GM12878 (cell line): Measurements from ENCODE around the gene NSMCE3. TPM values are rescaled to one million over a fixed set of nuclear protein-coding genes. Genes with fewer than 3 reads are reported as not detected.

Experiments used
- ATAC-seq: fragments of 200-7000 bp; cut with Tn5 transposase; 3 replicates; pipeline ENCODE4 v1.9.1; 2020; ENCODE audit warnings: mild to moderate bottlenecking, moderate library complexity
- BruUV-seq: library from RNA; stranded (reverse); fragments of 400-500 nt; replicated peaks from 2 replicates; lab custom pipeline; 2021; lab: Mats Ljungman, UMichigan
- CTCF ChIA-PET: fragments of 300-600 bp; sonication (Branson Sonifier 250); formaldehyde crosslinking; extraction: SDS; loops from one replicate; lab custom pipeline; 2021; ENCODE audit warnings: inconsistent platforms; lab: Yijun Ruan, JAX
- POLR2A ChIA-PET: fragments of 350-600 bp; formaldehyde crosslinking; extraction: SDS; loops from one replicate; lab custom pipeline; 2021; ENCODE audit warnings: inconsistent platforms; lab: Charles Lee
- RAD21 ChIA-PET: fragments of 300-600 bp; sonication (Branson Sonifier 250); formaldehyde crosslinking; loops from one replicate; lab custom pipeline; 2023; ENCODE audit warnings: antibody characterized with exemption; ENCODE audit not compliant: unreplicated experiment; lab: Charles Lee
- SMC1A ChIA-PET: fragments of 300-600 bp; sonication (Branson Sonifier 250); formaldehyde crosslinking; loops from one replicate; lab custom pipeline; 2023; ENCODE audit not compliant: unreplicated experiment, uncharacterized antibody; lab: Charles Lee
- DNase-seq: peaks from one replicate; pipeline ENCODE4 v3.0.0-alpha.2; 2011; ENCODE audit warnings: low read depth, low spot score
- FAIRE-seq: peaks from 3 replicates; lab custom pipeline; 2011; peaks lifted over from hg19 to GRCh38; lab: Jason Lieb, UNC
- H2AFZ ChIP-seq: 2 replicates; pipeline ENCODE4 v1.6.0; 2011; ENCODE audit warnings: low read depth, low read length, control low read depth; ENCODE audit not compliant: control insufficient read depth
- H3K27ac ChIP-seq: 2 replicates; pipeline ENCODE4 v1.5.1; 2011; ENCODE audit warnings: control low read depth; ENCODE audit not compliant: control insufficient read depth, insufficient read depth
- H3K27me3 ChIP-seq, 2 experiments: replicated peaks in 1 of 2; 2 replicates each; pipeline versions ENCODE4 v1.6.0 to v1.6.1; 2011; ENCODE audit warnings: low read length in 1 of 2; ENCODE audit not compliant: control insufficient read depth in 2 of 2, insufficient read depth in 2 of 2
- H3K36me3 ChIP-seq, 2 experiments: 2 replicates each; pipeline ENCODE4 v1.5.1; 2011; ENCODE audit warnings: low read length in 1 of 2; ENCODE audit not compliant: control insufficient read depth in 2 of 2, insufficient read depth in 2 of 2
- H3K4me1 ChIP-seq: 2 replicates; pipeline ENCODE4 v1.6.1; 2011; ENCODE audit warnings: mild to moderate bottlenecking, low read length, moderate library complexity, mixed read lengths; ENCODE audit not compliant: control insufficient read depth, insufficient read depth
- H3K4me2 ChIP-seq: 2 replicates; pipeline ENCODE4 v1.6.0; 2011; ENCODE audit warnings: control low read depth; ENCODE audit not compliant: control insufficient read depth, insufficient read depth
- H3K4me3 ChIP-seq: fragments of 200-600 bp; sonication (generic); 2 replicates; pipeline ENCODE4 v1.5.1; 2016
- H3K79me2 ChIP-seq: 2 replicates; pipeline ENCODE4 v1.6.0; 2011; ENCODE audit warnings: low read length; ENCODE audit not compliant: control insufficient read depth, insufficient read depth
- H3K9ac ChIP-seq: 2 replicates; pipeline ENCODE4 v1.8.0; 2011; ENCODE audit warnings: low read length, control low read depth, mixed read lengths; ENCODE audit not compliant: control insufficient read depth, insufficient read depth
- H3K9me3 ChIP-seq: replicated peaks from 3 replicates; pipeline ENCODE4 v1.5.1; 2011; ENCODE audit warnings: mild to moderate bottlenecking, low read length; ENCODE audit not compliant: control insufficient read depth, insufficient read depth
- H4K20me1 ChIP-seq: 2 replicates; pipeline ENCODE4 v1.6.0; 2011; ENCODE audit not compliant: control insufficient read depth, insufficient read depth
- HDAC2 ChIP-seq: fragments of 200-600 bp; sonication (generic); IDR thresholded peaks from 2 replicates; pipeline ENCODE4 v1.6.1; 2017
- JUNB ChIP-seq: IDR thresholded peaks from 2 replicates; pipeline ENCODE4 v1.6.1; 2016; ENCODE audit warnings: antibody characterized with exemption, mild to moderate bottlenecking
- KDM1A ChIP-seq: fragments of 200-600 bp; sonication (generic); IDR thresholded peaks from 2 replicates; pipeline ENCODE4 v1.6.1; 2016; ENCODE audit warnings: borderline replicate concordance
- NFIC ChIP-seq: IDR thresholded peaks from 2 replicates; pipeline ENCODE4 v1.6.1; 2012; ENCODE audit warnings: low read depth, mild to moderate bottlenecking, inconsistent platforms, low read length, moderate library complexity
- PBX3 ChIP-seq: IDR thresholded peaks from 2 replicates; pipeline ENCODE4 v1.6.1; 2011; ENCODE audit warnings: mild to moderate bottlenecking, low read depth, low read length, moderate library complexity; ENCODE audit not compliant: insufficient replicate concordance
- RAD51 ChIP-seq: fragments of 450-650 bp; IDR thresholded peaks from 2 replicates; pipeline ENCODE4 v1.6.1; 2016; ENCODE audit warnings: moderate library complexity, mild to moderate bottlenecking, inconsistent platforms
- RUNX3 ChIP-seq: IDR thresholded peaks from 2 replicates; pipeline ENCODE4 v1.6.1; 2012; ENCODE audit warnings: low read length, inconsistent platforms
- SMAD5 ChIP-seq: IDR thresholded peaks from 2 replicates; pipeline ENCODE4 v1.6.1; 2016; ENCODE audit warnings: antibody characterized with exemption, low read depth
- SREBF2 ChIP-seq: IDR thresholded peaks from 2 replicates; pipeline ENCODE4 v1.6.1; 2012; ENCODE audit warnings: mild to moderate bottlenecking, low read length
- SUZ12 ChIP-seq: fragments of 200-600 bp; sonication (generic); IDR thresholded peaks from one replicate; pipeline ENCODE4 v1.6.1; 2018; ENCODE audit warnings: antibody characterized with exemption, mild to moderate bottlenecking; ENCODE audit not compliant: unreplicated experiment
- USF2 ChIP-seq: IDR thresholded peaks from 2 replicates; pipeline ENCODE4 v1.6.1; 2011; ENCODE audit warnings: low read depth, low read length, improper control_type of control experiment, borderline replicate concordance
- ZBTB4 ChIP-seq: fragments of 450-650 bp; formaldehyde crosslinking; IDR thresholded peaks from 2 replicates; pipeline ENCODE4 v1.4.0; 2022; ENCODE audit warnings: mild to moderate bottlenecking, moderate library complexity
- WGBS: methylation state at CpG from one replicate; pipeline ENCODE4 v1.1.6; 2016; ENCODE audit warnings: low lambda C conversion rate; ENCODE audit not compliant: insufficient replicate concordance, insufficient coverage; ENCODE audit errors: missing lambda C conversion rate; 5-methylcytosine and 5-hydroxymethylcytosine counted together
- in situ Hi-C: fragments of 300-500 bp; cut with MboI; formaldehyde crosslinking; loops from 9 replicates; pipeline ENCODE4 v1.14.3; 2018; ENCODE audit warnings: mixed read lengths
- intact Hi-C: fragments of 100-400 bp; cut with micrococcal nuclease; formaldehyde crosslinking; loops from one replicate; pipeline ENCODE4 v1.14.2; 2022; ENCODE audit not compliant: unreplicated experiment
- polyA plus RNA-seq, 11 experiments: library from polyadenylated mRNA; depleted of rRNA in 4 of 11; unstranded in 6 of 11; stranded (reverse) in 5 of 11; fragments of >200 nt; fragmentation: Nextera tagmentation in 4 of 11; fragmentation: Illumina TruSeq in 1 of 11; extraction: Ambion mirVana in 4 of 11; extraction: Trizol in 1 of 11; gene quantifications; 1 replicate in 1 of 11; 2 replicates in 10 of 11; pipeline versions ENCODE4 v1.2.1 to v1.2.3, GENCODE V29; 2011 to 2016; ENCODE audit warnings: inconsistent platforms in 2 of 11, missing spikeins in 2 of 11, low read depth in 1 of 11
- total RNA-seq, 4 experiments: library from RNA; depleted of rRNA in 3 of 4; stranded (reverse); fragments of >200 nt in 3 of 4; fragmentation: Illumina TruSeq in 1 of 4; extraction: Trizol in 1 of 4; gene quantifications; 2 replicates each; pipeline versions ENCODE4 v1.2.1 to v1.2.3, GENCODE V29; 2013 to 2021

NSMCE3 gene
- total and polyA plus RNA-seq, 10 of the 15 experiments (the other 5 are each of a cell fraction or from before 2014, with no cell fraction given) = 3.7 to 30.0 (median 19.2) TPM

- no peak for TF ChIP-seq SREBF2
- TF ChIP-seq PBX3 = no peak
- TF ChIP-seq SMAD5 = no peak
Measured at GRCh38 chr15:29274946-29275345, 5.3 kb upstream of the NSMCE3 start (continued).

GRCh38 chr15:29272219-29272618 lies 2.6 kb upstream of the NSMCE3 start:
- ChIA-PET POLR2A (interaction anchor here (1.1 kb wide), 1 partner anchor 37 kb away, joined by 3 read pairs; no protein-coding TSS in a partner anchor), RAD21 (interaction anchor here (2.0 kb wide), 1 partner anchor 38 kb away, joined by 4 read pairs; no protein-coding TSS in a partner anchor)
- no peak overlapping the region for H2AFZ ChIP-seq

More at GRCh38 chr15:29272219-29272618, 2.6 kb upstream of the NSMCE3 start:
- H3K4me1 ChIP-seq = peaks cover 19% of the 10 kb centered on the region
- TF ChIP-seq SMAD5 = no peak
- TF ChIP-seq HDAC2 = no peak
- TF ChIP-seq RUNX3 = peak; percentile 90
- TF ChIP-seq SUZ12 = no peak
- TF ChIP-seq RAD51 = no peak
- no peak for TF ChIP-seq KDM1A
- TF ChIP-seq USF2 = no peak
- TF ChIP-seq ZBTB4 = no peak
- TF ChIP-seq NFIC = peak; percentile 52; the same call in 1 of the 2 replicates
- TF ChIP-seq JUNB = no peak
- CTCF ChIA-PET = no interaction called here
- intact Hi-C loops = loop anchor here (5.0 kb wide), 2 partner anchors 35 to 55 kb away; no protein-coding TSS in a partner anchor
- DNase-seq (no peak), FAIRE-seq (no peak), ATAC-seq (no peak)
- no peak overlapping the region for H3K9ac ChIP-seq
- no peaks in the 10 kb centered on the region for H3K9me3 ChIP-seq
- 66% methylated on average over 5 of the region's 5 CpGs for WGBS
- BruUV-seq = no TSS peak
- H3K27me3 ChIP-seq = no peaks in the 10 kb centered on the region
- no peaks in the 10 kb centered on the region for H4K20me1 ChIP-seq
- SMC1A ChIA-PET = interaction anchor here (1.6 kb wide), 1 partner anchor 132 kb away, joined by 4 read pairs; no protein-coding TSS in a partner anchor
- peaks cover 24% of the 10 kb centered on the region for H3K79me2 ChIP-seq
- in situ Hi-C loops = no loop called here
- no peak overlapping the region for H3K4me3 ChIP-seq
- peak overlapping the region; percentile 35; the same call in 1 of the 2 replicates for H3K27ac ChIP-seq
- peak overlapping the region; percentile 30; the same call in 1 of the 2 replicates for H3K4me2 ChIP-seq
- H3K36me3 ChIP-seq = no peaks in the 10 kb centered on the region
